ENCODE results near the gene INCENP.
"Not testable (repeated sequence)": the region's sequence is repeated elsewhere in the genome, so short reads cannot be mapped to it uniquely, and the experiment has no call there.

INCENP gene

GRCh38 chr11:62123669-62124185 lies at the start of gene INCENP:
Gene INCENP, plus strand, starts transcription at chr11:62124011. Its CDS starts 4,151 bp downstream, at chr11:62128162.
- DNase-seq = peak; percentile 97 to 99

- no peak for DNase-seq
Observed at GRCh38 chr11:62075438-62075837, 48.4 kb upstream of the INCENP start.

- no peak for DNase-seq
Observed at GRCh38 chr11:62077132-62077531, 46.7 kb upstream of the INCENP start.

GRCh38 chr11:62081378-62082291 lies 42.2 kb upstream of the INCENP start:
- peak; percentile 53 to 54 for DNase-seq

- DNase-seq = no peak
Observed at GRCh38 chr11:62082292-62082657, 41.5 kb upstream of the INCENP start.

- DNase-seq = not testable (repeated sequence)
Observed at GRCh38 chr11:62084801-62085200, 39.0 kb upstream of the INCENP start.

- DNase-seq = no peak
Observed at GRCh38 chr11:62087694-62088093, 36.1 kb upstream of the INCENP start.

GRCh38 chr11:62088331-62088933 lies 35.4 kb upstream of the INCENP start:
- no peak for DNase-seq

- no peak for DNase-seq
Observed at GRCh38 chr11:62103141-62103540, 20.7 kb upstream of the INCENP start.

- DNase-seq = no peak
Observed at GRCh38 chr11:62103986-62104385, 19.8 kb upstream of the INCENP start.

GRCh38 chr11:62104816-62105653 lies 18.8 kb upstream of the INCENP start:
- DNase-seq = no peak

- no peak for DNase-seq
Observed at GRCh38 chr11:62105667-62106191, 18.1 kb upstream of the INCENP start.

GRCh38 chr11:62108017-62108750 lies 15.6 kb upstream of the INCENP start:
- peak; percentile 68 to 72 for DNase-seq

GRCh38 chr11:62108971-62109404 lies 14.8 kb upstream of the INCENP start:
- no peak for DNase-seq

GRCh38 chr11:62115085-62115694 lies 8.6 kb upstream of the INCENP start:
- no peak for DNase-seq

GRCh38 chr11:62116451-62116850 lies 7.4 kb upstream of the INCENP start:
- no peak for DNase-seq

GRCh38 chr11:62119569-62119968 lies 4.2 kb upstream of the INCENP start:
- no peak for DNase-seq

- DNase-seq = no peak
Observed at GRCh38 chr11:62120001-62120400, 3.8 kb upstream of the INCENP start.

GRCh38 chr11:62120431-62120830 lies 3.4 kb upstream of the INCENP start:
- no peak for DNase-seq

- no peak for DNase-seq
Observed at GRCh38 chr11:62122076-62122475, 1.7 kb upstream of the INCENP start.

All from NCI-H2081 (cell line).